Stimulated activated CD8-positive, alpha-beta memory T cell treated with anti-CD3 and anti-CD28 coated beads, Interleukin-7, amount 100 ng/mL, for 48 hours (primary cell): ENCODE data around the gene SNX9.
"Not testable (repeated sequence)": the region's sequence is repeated elsewhere in the genome, so short reads cannot be mapped to it uniquely, and the experiment has no call there.

Source experiments
- DNase-seq, 2 donors: peaks; one replicate each; pipeline ENCODE4 v3.0.0-alpha.2; 2020; ENCODE audit warnings: low read depth in 1 of 2; ENCODE audit errors: extremely low read depth in 1 of 2

The SNX9 gene

GRCh38 chr6:157853902-157854502 lies 31.0 kb downstream of the SNX9 start:
- DNase-seq: no peak

GRCh38 chr6:157855325-157855724 lies 32.3 kb downstream of the SNX9 start:
- no peak for DNase-seq

- not testable (repeated sequence) for DNase-seq
These were observed 32.8 kb downstream of the SNX9 start for GRCh38 chr6:157855804-157856203.

GRCh38 chr6:157858664-157859063 lies 35.6 kb downstream of the SNX9 start:
- DNase-seq: not testable (repeated sequence)

GRCh38 chr6:157859775-157860504 lies 36.9 kb downstream of the SNX9 start:
- DNase-seq: no peak

GRCh38 chr6:157860505-157860991 lies 37.5 kb downstream of the SNX9 start:
- no peak for DNase-seq

GRCh38 chr6:157861184-157861583 lies 38.1 kb downstream of the SNX9 start:
- no peak for DNase-seq

GRCh38 chr6:157861814-157862213 lies 38.8 kb downstream of the SNX9 start:
- no peak for DNase-seq

- no peak for DNase-seq
These were observed 39.7 kb downstream of the SNX9 start for GRCh38 chr6:157862706-157863105.

- no peak for DNase-seq
These were observed 41.2 kb downstream of the SNX9 start for GRCh38 chr6:157864185-157864761.

GRCh38 chr6:157865249-157865648 lies 42.2 kb downstream of the SNX9 start:
- no peak for DNase-seq

GRCh38 chr6:157867155-157867559 lies 44.1 kb downstream of the SNX9 start:
- no peak for DNase-seq

GRCh38 chr6:157867981-157868380 lies 44.9 kb downstream of the SNX9 start:
- no peak for DNase-seq

- no peak for DNase-seq
These were observed 45.8 kb downstream of the SNX9 start for GRCh38 chr6:157868835-157869234.

GRCh38 chr6:157869673-157870302 lies 46.7 kb downstream of the SNX9 start:
- no peak for DNase-seq

- peak; percentile 65 to 78 for DNase-seq
These were observed 50.8 kb downstream of the SNX9 start for GRCh38 chr6:157873735-157874344.

GRCh38 chr6:157877149-157877548 lies 54.1 kb downstream of the SNX9 start:
- no peak for DNase-seq

GRCh38 chr6:157877573-157878438 lies 54.8 kb downstream of the SNX9 start:
- DNase-seq: no peak

GRCh38 chr6:157879034-157879872 lies 56.2 kb downstream of the SNX9 start:
- no peak for DNase-seq
